Skeletal muscle cell (primary cell): Measurements from ENCODE around the gene DMXL1.
"Not testable (repeated sequence)": the region's sequence is repeated elsewhere in the genome, so short reads cannot be mapped to it uniquely, and the experiment has no call there.

ENCODE experiments used
- DNase-seq: peaks from one replicate; pipeline ENCODE4 v3.0.0-alpha.2; 2010; ENCODE audit warnings: low read depth
- H3K4me3 ChIP-seq: 2 replicates; pipeline ENCODE4 v1.5.1; 2011; ENCODE audit warnings: low read depth, mild to moderate bottlenecking, control low read depth, low read length, moderate library complexity

The DMXL1 gene

GRCh38 chr5:119063579-119064379 lies 7.1 kb upstream of the DMXL1 start:
- H3K4me3 ChIP-seq: no peak overlapping the region
- DNase-seq: no peak

GRCh38 chr5:119067450-119067849 lies 3.4 kb upstream of the DMXL1 start:
- DNase-seq: no peak
- no peak overlapping the region for H3K4me3 ChIP-seq

- H3K4me3 ChIP-seq: peak overlapping the region; percentile 95
- no peak for DNase-seq
Measured at GRCh38 chr5:119070578-119070827, 384 bp upstream of the DMXL1 start.

- DNase-seq: no peak
- H3K4me3 ChIP-seq: peak overlapping the region; percentile 95
Measured at GRCh38 chr5:119071561-119071995, 691 bp downstream of the DMXL1 start.

- no peak overlapping the region for H3K4me3 ChIP-seq
- no peak for DNase-seq
Measured at GRCh38 chr5:119072496-119072895, 1.6 kb downstream of the DMXL1 start.

- DNase-seq, H3K4me3 ChIP-seq: not testable (repeated sequence)
Measured at GRCh38 chr5:119073746-119074337, 3.0 kb downstream of the DMXL1 start.

- no peak overlapping the region for H3K4me3 ChIP-seq
Measured at GRCh38 chr5:119074419-119074818, 3.5 kb downstream of the DMXL1 start.

GRCh38 chr5:119075269-119075668 lies 4.4 kb downstream of the DMXL1 start:
- H3K4me3 ChIP-seq, DNase-seq: not testable (repeated sequence)

More at GRCh38 chr5:119074419-119074818, 3.5 kb downstream of the DMXL1 start:
- no peak for DNase-seq

GRCh38 chr5:119076080-119076479 lies 5.2 kb downstream of the DMXL1 start:
- no peak overlapping the region for H3K4me3 ChIP-seq
- DNase-seq: no peak

GRCh38 chr5:119077444-119077843 lies 6.6 kb downstream of the DMXL1 start:
- DNase-seq: no peak
- H3K4me3 ChIP-seq: no peak overlapping the region

GRCh38 chr5:119078071-119078846 lies 7.4 kb downstream of the DMXL1 start:
- no peak for DNase-seq
- no peak overlapping the region for H3K4me3 ChIP-seq

- DNase-seq: no peak
- no peak overlapping the region for H3K4me3 ChIP-seq
Measured at GRCh38 chr5:119078861-119079260, 8.0 kb downstream of the DMXL1 start.

- no peak for DNase-seq
- H3K4me3 ChIP-seq: no peak overlapping the region
Measured at GRCh38 chr5:119079318-119079921, 8.5 kb downstream of the DMXL1 start.

GRCh38 chr5:119080936-119081335 lies 10.0 kb downstream of the DMXL1 start:
- no peak overlapping the region for H3K4me3 ChIP-seq
- DNase-seq: no peak

- no peak overlapping the region for H3K4me3 ChIP-seq
- DNase-seq: no peak
Measured at GRCh38 chr5:119082691-119083090, 11.8 kb downstream of the DMXL1 start.

- H3K4me3 ChIP-seq: no peak overlapping the region
- DNase-seq: no peak
Measured at GRCh38 chr5:119083679-119084078, 12.8 kb downstream of the DMXL1 start.

GRCh38 chr5:119088438-119088837 lies 17.6 kb downstream of the DMXL1 start:
- H3K4me3 ChIP-seq: no peak overlapping the region
- DNase-seq: no peak

GRCh38 chr5:119095611-119096010 lies 24.7 kb downstream of the DMXL1 start:
- H3K4me3 ChIP-seq: no peak overlapping the region
- DNase-seq: no peak

GRCh38 chr5:119105971-119106370 lies 35.1 kb downstream of the DMXL1 start:
- no peak overlapping the region for H3K4me3 ChIP-seq
- no peak for DNase-seq

- DNase-seq: no peak
- H3K4me3 ChIP-seq: no peak overlapping the region
Measured at GRCh38 chr5:119112151-119112550, 41.3 kb downstream of the DMXL1 start.
